ENCODE results near the gene AMPD2.
A peak's percentile ranks its signal among the peaks of the same experiment; 100 is the strongest.

AMPD2 gene

DNA sequence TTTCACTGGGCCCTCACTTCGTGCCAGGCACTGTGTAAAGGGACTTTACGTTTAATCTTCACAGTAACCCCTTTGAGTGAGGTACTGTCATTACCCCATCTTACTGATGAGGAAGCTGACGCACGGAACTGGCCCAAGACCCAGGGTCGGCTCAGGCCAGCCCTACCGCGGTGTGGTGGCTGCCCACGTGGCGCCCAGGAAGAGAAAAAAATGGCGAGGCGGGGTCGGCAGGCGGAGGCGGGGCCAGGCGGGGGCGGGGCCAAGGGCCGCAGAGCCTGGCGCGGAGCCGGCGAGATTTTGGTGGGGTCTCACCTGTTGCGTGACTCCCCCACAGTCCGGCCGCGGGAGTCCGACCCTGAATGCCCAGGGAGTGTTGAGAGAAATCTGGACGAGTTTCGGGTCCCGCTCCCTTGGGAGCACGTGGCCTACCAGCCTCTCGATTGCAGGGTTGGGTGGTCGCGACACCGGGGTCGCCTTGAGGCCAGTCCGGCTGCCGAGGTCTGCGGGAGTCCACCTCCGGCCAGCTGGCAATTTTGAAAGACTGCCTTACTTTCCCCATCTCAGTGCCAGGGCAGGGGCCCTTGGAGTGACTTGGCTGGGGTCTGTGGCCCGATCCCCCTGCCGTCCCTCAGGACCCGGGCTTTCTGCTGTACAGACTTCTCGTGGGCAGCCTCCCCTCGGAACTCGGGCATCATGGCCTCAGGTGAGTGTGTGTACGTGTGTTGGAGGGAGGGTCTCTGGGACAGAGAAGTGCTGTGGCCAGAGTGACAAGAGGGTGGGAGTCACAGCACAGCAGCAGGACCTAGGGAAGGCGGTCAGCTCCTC lies at the start of gene AMPD2, which contains the start of gene GNAT2:
Gene AMPD2 (plus strand): TSS at position 262 of the 825 bp plus-strand sequence. CDS start 1,339 bp downstream, outside the sequence.
Gene GNAT2 (minus strand): TSS at position 41 of the 825 bp plus-strand sequence. CDS start 6,746 bp downstream, outside the sequence.
- peak; percentile 66 to 70 for DNase-seq (ENCODE audit: low read depth in 2 of 2)

- DNase-seq (ENCODE audit: low read depth in 2 of 2): no peak
Measured at GRCh38 chr1:109570414-109570813, 49.2 kb upstream of the AMPD2 start.

DNA sequence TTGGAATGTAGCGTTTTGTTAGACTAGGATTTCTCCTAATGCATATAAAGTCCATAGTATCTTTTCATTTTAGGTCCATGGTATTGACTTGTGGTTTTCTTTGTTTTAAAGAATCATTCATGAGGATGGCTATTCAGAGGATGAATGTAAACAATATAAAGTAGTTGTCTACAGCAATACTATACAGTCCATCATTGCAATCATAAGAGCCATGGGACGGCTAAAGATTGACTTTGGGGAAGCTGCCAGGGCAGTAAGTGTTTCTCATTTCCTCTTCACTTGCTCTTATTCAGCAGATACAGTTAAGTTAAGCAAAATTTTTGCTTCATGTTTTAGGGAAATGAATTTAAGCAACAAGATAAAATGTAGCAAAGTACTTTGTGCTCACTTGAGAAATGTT lies 45.9 kb upstream of the AMPD2 start:
- DNase-seq (ENCODE audit: low read depth in 2 of 2): no peak

DNA sequence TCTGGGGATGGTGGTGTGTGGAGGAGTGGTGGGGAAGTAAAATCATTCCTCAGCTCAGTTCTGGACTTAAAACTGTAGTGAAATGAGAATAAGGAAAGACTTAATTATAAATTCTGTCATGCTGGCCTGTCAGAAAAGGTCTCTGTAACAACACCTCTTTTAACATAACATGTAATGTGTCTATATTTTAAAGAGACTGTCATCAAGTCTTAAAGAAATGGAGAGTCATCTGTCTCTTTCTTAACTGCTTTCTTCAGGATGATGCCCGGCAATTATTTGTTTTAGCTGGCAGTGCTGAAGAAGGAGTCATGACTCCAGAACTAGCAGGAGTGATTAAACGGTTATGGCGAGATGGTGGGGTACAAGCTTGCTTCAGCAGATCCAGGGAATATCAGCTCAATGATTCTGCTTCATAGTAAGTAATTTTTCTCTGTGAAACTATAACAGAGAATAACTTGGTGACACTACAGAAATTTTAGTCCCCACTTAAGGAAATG lies 40.6 kb upstream of the AMPD2 start:
- DNase-seq (ENCODE audit: low read depth in 2 of 2): no peak

GRCh38 chr1:109579491-109579890 lies 40.1 kb upstream of the AMPD2 start:
- no peak for DNase-seq (ENCODE audit: low read depth in 2 of 2)

- DNase-seq (ENCODE audit: low read depth in 2 of 2): no peak
Measured at GRCh38 chr1:109582021-109582420, 37.6 kb upstream of the AMPD2 start.

DNA sequence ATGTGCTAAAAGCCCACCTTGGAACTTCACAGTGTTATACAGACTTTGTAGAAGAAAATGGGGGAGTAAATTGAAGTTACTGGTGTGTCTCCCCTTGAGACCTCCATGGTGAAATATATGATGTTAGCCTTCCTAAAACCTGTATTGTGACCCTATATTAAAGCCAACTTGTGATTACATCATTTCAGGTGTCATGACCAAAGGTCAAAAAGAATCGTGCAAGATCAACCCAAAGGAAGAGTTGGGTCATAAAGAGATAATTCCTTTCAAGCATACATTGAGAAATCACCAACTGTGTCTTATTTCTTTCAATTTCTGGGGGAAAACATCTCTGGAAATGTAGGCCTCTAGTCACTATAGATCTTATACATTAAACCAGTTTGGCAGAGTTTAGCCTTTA lies 34.9 kb upstream of the AMPD2 start:
- DNase-seq (ENCODE audit: low read depth in 2 of 2): no peak

DNA sequence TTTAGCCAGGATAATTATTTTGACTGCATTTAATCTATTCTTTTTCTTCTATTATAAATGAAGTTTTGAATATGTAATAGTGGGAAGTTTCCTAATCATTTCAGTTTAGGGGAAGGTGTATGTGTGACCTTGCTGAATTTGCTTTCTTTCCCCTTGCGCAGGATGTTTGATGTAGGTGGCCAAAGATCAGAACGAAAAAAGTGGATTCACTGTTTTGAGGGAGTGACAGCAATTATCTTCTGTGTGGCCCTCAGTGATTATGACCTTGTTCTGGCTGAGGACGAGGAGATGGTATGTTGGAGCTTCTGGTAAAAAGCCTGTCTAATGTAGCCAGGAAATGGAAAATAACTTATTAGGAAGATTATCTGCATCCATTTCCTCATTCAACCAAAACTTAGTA lies 33.6 kb upstream of the AMPD2 start:
- no peak for DNase-seq (ENCODE audit: low read depth in 2 of 2)

GRCh38 chr1:109589177-109589576 lies 30.5 kb upstream of the AMPD2 start:
- no peak for DNase-seq (ENCODE audit: low read depth in 2 of 2)

DNA sequence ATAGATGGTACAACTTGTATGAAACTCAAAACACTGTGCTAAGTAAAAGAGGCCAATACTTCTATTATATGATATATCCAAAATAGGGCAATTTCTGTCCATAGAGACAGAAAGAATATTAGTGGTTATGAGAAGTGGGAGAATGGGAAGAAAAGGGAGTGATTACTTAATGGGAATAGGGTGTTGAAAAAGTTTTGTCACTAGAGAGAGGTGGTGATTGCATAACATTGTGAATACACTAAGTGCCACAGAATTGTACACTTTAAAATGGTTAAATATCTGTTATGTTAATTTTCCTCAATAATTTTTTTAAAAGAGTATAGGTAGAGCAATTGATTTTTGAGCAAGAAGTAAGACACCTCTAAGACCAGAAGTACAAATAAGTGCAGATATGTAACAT lies 30.0 kb upstream of the AMPD2 start:
- DNase-seq (ENCODE audit: low read depth in 2 of 2): no peak

DNA sequence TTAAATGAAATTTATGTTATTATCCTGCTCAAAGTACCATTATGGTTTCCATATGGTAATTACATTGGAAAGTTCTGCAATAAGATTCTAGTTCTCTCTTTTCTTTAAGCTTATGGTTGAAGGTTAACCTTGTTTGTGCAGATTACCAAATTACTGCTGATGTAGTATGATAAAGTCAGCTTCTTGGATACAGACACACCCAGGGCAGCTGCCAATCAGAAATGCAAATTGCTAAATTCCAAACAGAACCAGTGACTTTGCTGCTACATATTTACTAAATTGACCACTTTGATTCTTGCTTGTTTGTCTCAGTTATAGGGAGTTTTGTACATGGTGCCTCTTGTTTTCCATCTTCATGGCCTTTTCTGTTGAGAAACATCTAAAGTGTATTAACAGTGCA lies 26.7 kb upstream of the AMPD2 start:
- no peak for DNase-seq (ENCODE audit: low read depth in 2 of 2)

DNA sequence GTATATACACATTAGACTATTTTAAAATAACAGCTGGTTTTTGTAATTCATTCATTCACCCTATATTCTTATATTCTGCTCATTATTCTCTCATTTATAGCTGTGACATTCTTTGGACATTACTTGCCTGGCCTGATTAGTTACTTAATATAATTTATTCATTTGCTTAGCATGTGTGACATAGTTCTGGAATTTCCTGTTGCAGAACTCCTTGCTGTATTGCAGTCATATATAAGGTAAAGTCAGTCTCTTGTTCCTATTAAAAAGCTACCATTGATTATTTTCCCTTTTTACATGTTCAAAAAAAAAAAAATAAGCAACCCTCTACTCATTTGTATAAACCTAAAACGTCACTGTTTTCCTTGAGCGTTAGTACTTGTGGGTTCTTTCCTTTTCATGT lies 24.1 kb upstream of the AMPD2 start:
- no peak for DNase-seq (ENCODE audit: low read depth in 2 of 2)

GRCh38 chr1:109598156-109598555 lies 21.5 kb upstream of the AMPD2 start:
- DNase-seq (ENCODE audit: low read depth in 2 of 2): no peak

DNA sequence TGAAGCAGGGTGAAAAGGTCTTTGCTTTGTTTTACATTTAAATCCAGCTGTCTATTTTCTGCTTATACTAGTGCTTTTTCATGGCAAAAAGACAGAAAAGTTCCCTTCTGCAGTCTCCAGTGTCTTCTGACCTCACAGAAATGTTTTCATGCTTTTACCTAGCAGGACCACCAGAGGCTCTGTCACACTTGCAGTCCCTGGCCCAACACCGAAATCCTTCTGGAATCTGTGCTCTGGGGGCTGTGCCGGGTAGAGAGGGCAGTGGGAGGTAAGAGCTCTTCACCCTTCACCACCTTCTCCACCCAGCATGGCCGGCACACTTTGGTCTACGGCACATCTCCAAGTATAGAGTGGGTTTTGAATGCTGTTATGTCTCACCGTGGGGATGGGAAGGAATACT lies 21.0 kb upstream of the AMPD2 start:
- DNase-seq (ENCODE audit: low read depth in 2 of 2): no peak

GRCh38 chr1:109603229-109603628 lies 16.4 kb upstream of the AMPD2 start:
- DNase-seq (ENCODE audit: low read depth in 2 of 2): no peak

GRCh38 chr1:109605381-109605780 lies 14.3 kb upstream of the AMPD2 start:
- DNase-seq (ENCODE audit: low read depth in 2 of 2): no peak

DNA sequence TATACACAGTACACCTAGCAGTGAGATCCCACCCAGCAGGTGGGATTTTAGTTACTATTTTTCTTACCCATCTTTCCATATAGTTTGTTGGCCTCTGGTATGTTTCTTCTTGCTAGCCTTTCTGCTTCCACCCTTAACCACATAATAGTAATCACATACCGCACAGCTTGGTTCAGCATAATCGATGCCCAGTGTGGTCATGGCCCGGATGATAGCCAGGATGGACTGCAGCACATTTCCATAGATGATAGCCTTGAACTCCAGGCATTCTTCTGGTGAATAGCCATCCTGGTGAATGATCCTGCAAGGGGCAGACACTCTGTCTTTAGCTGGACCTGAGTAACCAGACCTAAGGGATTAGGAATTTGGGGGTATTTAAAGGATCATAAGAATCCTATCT lies 9.8 kb upstream of the AMPD2 start:
- no peak for DNase-seq (ENCODE audit: low read depth in 2 of 2)

- DNase-seq (ENCODE audit: low read depth in 2 of 2): no peak
Measured at GRCh38 chr1:109610609-109611307, 8.9 kb upstream of the AMPD2 start.

DNA sequence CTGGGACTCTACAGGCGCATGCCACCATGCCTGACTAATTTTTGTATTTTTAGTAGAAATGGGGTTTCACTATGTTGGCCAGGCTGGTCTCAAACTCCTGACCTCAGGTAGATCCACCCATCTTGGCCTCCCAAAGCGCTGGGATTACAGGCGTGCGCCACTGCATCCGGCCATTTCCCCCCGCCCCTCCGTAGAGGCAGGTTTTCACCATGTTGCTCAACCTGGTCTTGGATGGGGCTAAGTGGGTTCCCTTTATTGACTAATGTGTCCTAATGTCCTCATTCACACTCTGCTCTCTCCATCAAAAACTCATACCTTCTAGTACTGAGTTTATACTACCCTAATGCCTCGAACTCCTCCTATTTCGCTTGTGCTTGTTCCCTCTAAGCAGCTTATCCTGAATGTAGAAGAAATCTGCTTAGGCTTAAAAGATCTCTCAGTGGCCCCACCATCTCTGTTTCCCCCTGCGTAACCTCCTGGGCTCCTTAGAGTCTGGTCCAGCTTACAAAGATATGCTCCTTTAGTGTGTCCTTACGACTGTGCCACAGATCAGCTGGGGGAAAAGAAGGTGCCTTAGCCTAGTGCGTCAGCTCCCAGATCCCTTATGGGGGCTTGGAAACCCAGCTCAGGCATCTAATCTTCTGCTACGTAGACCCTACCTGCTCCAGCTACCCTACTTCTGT lies 8.2 kb upstream of the AMPD2 start:
- no peak for DNase-seq (ENCODE audit: low read depth in 2 of 2)

GRCh38 chr1:109613361-109614147 lies 6.1 kb upstream of the AMPD2 start:
- no peak for DNase-seq (ENCODE audit: low read depth in 2 of 2)

DNA sequence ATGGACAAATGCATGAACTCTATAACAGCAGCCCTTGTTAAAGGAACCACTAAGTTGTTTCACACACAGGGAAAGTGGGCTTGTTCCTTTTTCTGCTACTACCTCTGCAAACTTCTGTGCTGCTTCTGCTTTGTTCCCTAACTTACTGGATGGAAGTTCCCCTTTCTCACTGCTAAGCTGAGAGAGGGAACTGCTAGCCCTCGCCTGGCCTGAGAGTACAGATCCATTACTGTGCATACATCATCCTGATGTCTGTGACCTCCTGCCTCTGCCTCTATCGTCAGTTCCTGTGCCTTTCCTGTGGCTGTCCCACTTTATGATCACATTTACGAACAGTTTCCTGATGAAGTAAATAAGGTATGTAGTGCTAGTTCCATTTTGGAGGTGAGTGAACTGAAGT lies 3.8 kb upstream of the AMPD2 start:
- no peak for DNase-seq (ENCODE audit: low read depth in 2 of 2)

DNA sequence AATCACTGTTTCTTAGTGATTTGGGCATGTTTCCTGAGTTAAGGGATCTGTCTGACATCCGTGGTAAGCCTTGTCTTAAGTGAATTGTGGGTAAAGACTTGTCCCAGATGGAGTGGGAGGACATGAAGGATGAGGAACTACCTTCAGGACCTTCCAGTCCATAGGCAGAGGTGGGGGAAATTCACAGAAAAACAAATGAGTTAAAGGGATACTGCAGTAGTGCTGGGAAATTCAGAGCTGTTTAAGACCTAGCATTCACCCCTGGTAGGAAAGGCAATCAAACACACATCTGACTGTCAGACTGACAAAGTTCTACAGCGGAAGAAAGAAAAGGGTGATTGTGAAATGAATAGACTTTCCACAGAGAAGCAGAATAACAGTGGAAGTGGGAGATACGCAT lies 3.2 kb upstream of the AMPD2 start:
- no peak for DNase-seq (ENCODE audit: low read depth in 2 of 2)

All from stimulated activated CD4-positive, alpha-beta T cell treated with anti-CD3 and anti-CD28 coated beads, Interleukin-1b, Interleukin-23, amount 100 ng/mL, for 4 hours (primary cell).